Upper lobe of right lung (tissue), 1 donor: ENCODE measurements around the gene JADE1. TPM values are rescaled to one million over a fixed set of nuclear protein-coding genes. Genes with fewer than 3 reads are reported as not detected.

Experiments used
- ATAC-seq: fragments of 200-7000 bp; cut with Tn5 transposase; one replicate; pipeline ENCODE4 v1.9.1; 2020; ENCODE audit warnings: mild to moderate bottlenecking, moderate library complexity
- DNase-seq: peaks from one replicate; pipeline ENCODE4 v3.0.0-alpha.2; 2020
- H3K27ac ChIP-seq: fragments of 200-600 bp; one replicate; pipeline ENCODE4 v1.8.0; 2022
- H3K27me3 ChIP-seq: fragments of 200-600 bp; one replicate; pipeline ENCODE4 v1.8.0; 2022; ENCODE audit warnings: mild to moderate bottlenecking
- H3K36me3 ChIP-seq: fragments of 200-600 bp; one replicate; pipeline ENCODE4 v1.8.0; 2022
- H3K4me1 ChIP-seq: fragments of 200-600 bp; one replicate; pipeline ENCODE4 v1.8.0; 2022
- H3K4me3 ChIP-seq: fragments of 200-600 bp; one replicate; pipeline ENCODE4 v1.8.0; 2022; ENCODE audit warnings: mild to moderate bottlenecking
- H3K9me3 ChIP-seq: fragments of 200-600 bp; one replicate; pipeline ENCODE4 v1.8.0; 2022
- intact Hi-C: fragments of 100-400 bp; cut with DNase I; formaldehyde crosslinking; loops from one replicate; pipeline ENCODE4 v1.11.0; 2022
- total RNA-seq: library from RNA; stranded (reverse); fragmentation: NEBNext Ultra II Directional; extraction: Animal tissue kit (Norgen Biotek cat#: 25700); gene quantifications from one replicate; pipeline ENCODE4 v1.2.1, GENCODE V29; 2021
- TF ChIP-seq, protein P1 (sequence below): fragments of 200-600 bp; IDR thresholded peaks from one replicate; pipeline ENCODE4 v1.8.0; 2022; ENCODE audit warnings: antibody characterized with exemption
- donor health status: DM: no; HTN: yes; CAD: no; lungs with severe emphysema.

The JADE1 gene
- total RNA-seq, 1 donor from 2014 or later, result 41.7 TPM

DNA sequence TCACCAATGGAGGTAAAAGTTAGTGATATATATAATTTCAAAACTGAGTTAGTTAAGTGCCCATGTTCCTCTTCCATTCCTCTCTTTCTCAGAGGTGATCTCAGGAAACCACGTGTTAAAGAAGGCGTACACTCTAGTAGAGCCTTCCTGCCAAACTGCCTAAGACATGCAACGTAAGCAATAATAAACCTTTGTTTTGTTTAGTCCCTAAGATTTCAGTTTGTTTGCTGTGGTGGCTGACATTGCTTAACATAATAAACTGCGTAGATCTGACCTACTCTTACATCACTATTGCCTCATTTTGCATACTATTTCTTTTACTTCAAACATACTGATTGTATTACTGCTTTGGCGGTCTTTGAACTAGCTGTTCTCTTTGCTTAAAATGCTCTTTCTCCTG lies 99.2 kb downstream of the JADE1 start:
- DNase-seq, result no peak
- TF ChIP-seq, protein P1, sequence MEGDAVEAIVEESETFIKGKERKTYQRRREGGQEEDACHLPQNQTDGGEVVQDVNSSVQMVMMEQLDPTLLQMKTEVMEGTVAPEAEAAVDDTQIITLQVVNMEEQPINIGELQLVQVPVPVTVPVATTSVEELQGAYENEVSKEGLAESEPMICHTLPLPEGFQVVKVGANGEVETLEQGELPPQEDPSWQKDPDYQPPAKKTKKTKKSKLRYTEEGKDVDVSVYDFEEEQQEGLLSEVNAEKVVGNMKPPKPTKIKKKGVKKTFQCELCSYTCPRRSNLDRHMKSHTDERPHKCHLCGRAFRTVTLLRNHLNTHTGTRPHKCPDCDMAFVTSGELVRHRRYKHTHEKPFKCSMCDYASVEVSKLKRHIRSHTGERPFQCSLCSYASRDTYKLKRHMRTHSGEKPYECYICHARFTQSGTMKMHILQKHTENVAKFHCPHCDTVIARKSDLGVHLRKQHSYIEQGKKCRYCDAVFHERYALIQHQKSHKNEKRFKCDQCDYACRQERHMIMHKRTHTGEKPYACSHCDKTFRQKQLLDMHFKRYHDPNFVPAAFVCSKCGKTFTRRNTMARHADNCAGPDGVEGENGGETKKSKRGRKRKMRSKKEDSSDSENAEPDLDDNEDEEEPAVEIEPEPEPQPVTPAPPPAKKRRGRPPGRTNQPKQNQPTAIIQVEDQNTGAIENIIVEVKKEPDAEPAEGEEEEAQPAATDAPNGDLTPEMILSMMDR, result no peak
- Histone ChIP-seq H3K36me3 (no peaks in the 10 kb centered on the region), H3K4me1 (no peaks in the 10 kb centered on the region), H3K27ac (no peak overlapping the region), H3K9me3 (no peaks in the 10 kb centered on the region), H3K4me3 (no peak overlapping the region), H3K27me3 (no peaks in the 10 kb centered on the region)
- intact Hi-C loops, result no loop called here
- peak; percentile 55 for ATAC-seq

DNA sequence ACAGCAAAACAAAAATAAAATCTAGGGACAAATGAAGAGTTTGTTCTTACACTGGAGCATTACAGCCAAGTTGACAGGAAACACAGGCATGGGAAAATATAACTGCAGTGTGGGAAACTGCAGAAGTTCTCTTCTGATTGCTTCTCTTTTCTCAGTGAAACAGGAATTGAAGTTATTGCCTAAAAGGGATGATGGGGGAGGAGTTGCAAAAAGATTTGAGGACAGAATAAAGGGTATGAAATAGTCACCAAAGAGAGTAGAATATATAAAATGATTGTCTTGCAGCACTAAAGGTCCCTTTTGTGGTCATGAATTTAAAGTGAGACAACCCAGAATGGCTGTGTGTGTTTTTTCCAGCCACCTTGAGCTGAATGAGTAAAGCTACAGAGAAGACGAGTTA lies 103.7 kb downstream of the JADE1 start:
- no peak overlapping the region for H3K4me3 ChIP-seq
- H3K36me3 ChIP-seq, result no peaks in the 10 kb centered on the region
- no peaks in the 10 kb centered on the region for H3K4me1 ChIP-seq
- H3K27me3 ChIP-seq, result no peaks in the 10 kb centered on the region
- intact Hi-C loops, result no loop called here
- DNase-seq, result no peak
- no peaks in the 10 kb centered on the region for H3K9me3 ChIP-seq
- TF ChIP-seq, protein P1, result no peak
- H3K27ac ChIP-seq, result no peak overlapping the region
- peak; percentile 61 for ATAC-seq

DNA sequence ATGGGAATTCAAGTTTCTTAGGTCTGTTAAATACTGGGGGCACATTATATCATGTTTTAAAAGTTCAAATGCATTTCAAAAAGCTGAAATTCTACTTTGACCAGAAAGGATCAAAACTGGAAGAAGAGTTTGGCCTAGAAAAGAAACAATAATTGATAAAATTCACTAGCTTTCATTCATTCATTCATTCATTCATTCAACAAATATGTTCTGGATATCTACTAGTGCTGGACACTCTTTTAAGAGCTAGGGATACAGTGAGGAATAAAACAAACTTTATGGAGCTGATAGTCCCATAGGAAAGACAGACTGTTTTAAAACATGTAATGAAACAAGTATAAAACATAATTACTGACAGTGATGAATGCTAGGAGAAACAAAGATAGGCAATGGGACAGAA lies 106.0 kb downstream of the JADE1 start:
- intact Hi-C loops, result no loop called here
- DNase-seq, result no peak
- TF ChIP-seq, protein P1, result no peak
- Histone ChIP-seq H3K27me3 (no peaks in the 10 kb centered on the region), H3K27ac (no peak overlapping the region), H3K4me1 (no peaks in the 10 kb centered on the region), H3K36me3 (no peaks in the 10 kb centered on the region), H3K9me3 (no peaks in the 10 kb centered on the region), H3K4me3 (no peak overlapping the region)
- no peak for ATAC-seq

DNA sequence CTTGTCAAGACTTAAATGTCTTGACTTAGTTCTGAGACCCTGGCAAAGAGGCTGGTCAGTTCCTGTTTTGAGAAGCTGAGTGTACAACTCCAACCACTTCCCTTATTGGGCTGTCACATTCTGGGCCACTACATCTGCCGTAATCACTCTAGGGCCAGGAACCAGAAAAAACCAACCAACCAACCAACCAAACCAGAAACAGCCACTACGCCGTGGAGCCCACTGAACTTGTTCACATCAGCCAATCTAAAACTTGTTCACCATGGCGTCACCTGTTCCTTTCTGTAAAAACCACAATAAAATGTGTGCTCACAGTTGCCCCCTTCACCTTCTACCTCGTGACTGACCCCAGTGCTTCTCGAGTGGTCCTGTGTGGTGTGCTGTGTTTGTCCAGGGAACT lies 107.3 kb downstream of the JADE1 start:
- no peaks in the 10 kb centered on the region for H3K4me1 ChIP-seq
- H3K36me3 ChIP-seq, result no peaks in the 10 kb centered on the region
- DNase-seq (no peak), ATAC-seq (peak; percentile 95)
- intact Hi-C loops, result no loop called here
- no peaks in the 10 kb centered on the region for H3K9me3 ChIP-seq
- no peaks in the 10 kb centered on the region for H3K27me3 ChIP-seq
- peak overlapping the region; percentile 59 for H3K27ac ChIP-seq
- TF ChIP-seq, protein P1, result no peak
- H3K4me3 ChIP-seq, result no peak overlapping the region

DNA sequence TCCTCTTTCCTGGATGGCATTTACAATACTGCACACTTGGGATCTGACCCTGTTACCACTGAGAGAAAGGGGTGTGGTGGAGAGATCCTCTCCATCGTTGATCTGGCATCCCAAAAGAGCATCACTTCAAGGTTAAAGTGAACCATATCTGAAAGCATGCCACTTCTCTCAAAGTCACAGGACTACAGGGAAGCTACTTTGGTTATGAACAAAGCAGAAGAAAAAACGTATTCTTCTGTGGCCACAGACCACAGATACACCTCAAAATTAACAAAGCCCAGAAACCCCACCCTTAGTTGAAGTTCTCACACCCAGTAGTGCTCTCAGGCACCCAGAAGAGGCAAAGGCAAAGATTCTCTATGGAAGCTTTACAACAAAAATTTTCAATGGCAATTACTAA lies 108.3 kb downstream of the JADE1 start:
- H3K4me3 ChIP-seq, result no peak overlapping the region
- DNase-seq, result no peak

More for the DNA sequence above, 108.3 kb downstream of the JADE1 start:
- TF ChIP-seq, protein P1, result no peak
- Histone ChIP-seq H3K4me1 (no peaks in the 10 kb centered on the region), H3K27ac (no peak overlapping the region), H3K9me3 (no peaks in the 10 kb centered on the region), H3K27me3 (no peaks in the 10 kb centered on the region), H3K36me3 (no peaks in the 10 kb centered on the region)
- peak; percentile 7 for ATAC-seq
- intact Hi-C loops, result no loop called here
